Nephron (organoid): Measurements from ENCODE around the gene CLTCL1.

Experiments used
- H3K27ac Mint-ChIP-seq, 3 experiments: 2 replicates each; pipeline ENCODE4 v1.8.0; 2020; ENCODE audit warnings: mixed read lengths in 3 of 3, mild to moderate bottlenecking in 2 of 3, moderate library complexity in 1 of 3
- H3K27me3 Mint-ChIP-seq: 2 replicates; pipeline ENCODE4 v1.8.0; 2021; ENCODE audit warnings: low read depth, mild to moderate bottlenecking, moderate library complexity, mixed read lengths
- H3K36me3 Mint-ChIP-seq: 2 replicates; pipeline ENCODE4 v1.8.0; 2020; ENCODE audit warnings: low read depth, mixed read lengths
- H3K4me1 Mint-ChIP-seq: 2 replicates; pipeline ENCODE4 v1.8.0; 2020; ENCODE audit warnings: mixed read lengths
- H3K4me3 Mint-ChIP-seq, 3 experiments: 2 replicates each; pipeline ENCODE4 v1.8.0; 2020; ENCODE audit warnings: mild to moderate bottlenecking in 3 of 3, mixed read lengths in 3 of 3, moderate library complexity in 2 of 3
- H3K9me3 Mint-ChIP-seq: 2 replicates; pipeline ENCODE4 v1.8.0; 2020; ENCODE audit warnings: mixed read lengths
- CTCF ChIP-seq, 3 experiments: fragments of 200-600 bp; sonication (generic); IDR thresholded peaks; one replicate each; pipeline ENCODE4 v1.5.0; 2021; ENCODE audit warnings: antibody characterized with exemption in 3 of 3; ENCODE audit not compliant: unreplicated experiment in 3 of 3

CLTCL1 gene

GRCh38 chr22:19132693-19133400 is 158.7 kb downstream of the CLTCL1 start:
- H3K27me3 Mint-ChIP-seq, result peaks cover 3% of the 10 kb centered on the region
- H3K4me3 Mint-ChIP-seq, result no peak overlapping the region
- no peaks in the 10 kb centered on the region for H3K4me1 Mint-ChIP-seq
- H3K27ac Mint-ChIP-seq, result no peak overlapping the region
- no peak for TF ChIP-seq CTCF (IDR thresholded peaks at IDR 0.05; ENCODE audit: unreplicated experiment in 3 of 3)
- H3K36me3 Mint-ChIP-seq, result peaks cover 34% of the 10 kb centered on the region
- no peaks in the 10 kb centered on the region for H3K9me3 Mint-ChIP-seq

DNA sequence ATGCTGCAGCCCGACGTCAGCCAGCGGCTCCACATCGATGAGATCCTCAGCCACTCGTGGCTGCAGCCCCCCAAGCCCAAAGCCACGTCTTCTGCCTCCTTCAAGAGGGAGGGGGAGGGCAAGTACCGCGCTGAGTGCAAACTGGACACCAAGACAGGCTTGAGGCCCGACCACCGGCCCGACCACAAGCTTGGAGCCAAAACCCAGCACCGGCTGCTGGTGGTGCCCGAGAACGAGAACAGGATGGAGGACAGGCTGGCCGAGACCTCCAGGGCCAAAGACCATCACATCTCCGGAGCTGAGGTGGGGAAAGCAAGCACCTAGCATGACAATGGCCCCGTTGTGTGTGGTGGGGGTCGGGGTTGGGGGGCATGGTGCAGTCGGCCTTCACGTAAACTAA is 159.4 kb downstream of the CLTCL1 start:
- H3K4me1 Mint-ChIP-seq, result no peaks in the 10 kb centered on the region
- no peak for TF ChIP-seq CTCF (IDR thresholded peaks at IDR 0.05; ENCODE audit: unreplicated experiment in 3 of 3)
- H3K36me3 Mint-ChIP-seq, result peaks cover 32% of the 10 kb centered on the region
- H3K27me3 Mint-ChIP-seq, result peaks cover 3% of the 10 kb centered on the region
- no peak overlapping the region for H3K27ac Mint-ChIP-seq
- no peak overlapping the region for H3K4me3 Mint-ChIP-seq
- H3K9me3 Mint-ChIP-seq, result no peaks in the 10 kb centered on the region

DNA sequence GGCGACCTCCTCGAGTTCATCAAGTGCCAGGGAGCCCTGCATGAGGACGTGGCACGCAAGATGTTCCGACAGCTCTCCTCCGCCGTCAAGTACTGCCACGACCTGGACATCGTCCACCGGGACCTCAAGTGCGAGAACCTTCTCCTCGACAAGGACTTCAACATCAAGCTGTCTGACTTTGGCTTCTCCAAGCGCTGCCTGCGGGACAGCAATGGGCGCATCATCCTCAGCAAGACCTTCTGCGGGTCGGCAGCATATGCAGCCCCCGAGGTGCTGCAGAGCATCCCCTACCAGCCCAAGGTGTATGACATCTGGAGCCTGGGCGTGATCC is 159.9 kb downstream of the CLTCL1 start:
- Mint-ChIP-seq H3K27ac (no peak overlapping the region), H3K9me3 (no peaks in the 10 kb centered on the region), H3K27me3 (peaks cover 3% of the 10 kb centered on the region), H3K4me3 (no peak overlapping the region), H3K4me1 (no peaks in the 10 kb centered on the region), H3K36me3 (peaks cover 27% of the 10 kb centered on the region)
- TF ChIP-seq CTCF (IDR thresholded peaks at IDR 0.05; ENCODE audit: unreplicated experiment in 3 of 3), result no peak

DNA sequence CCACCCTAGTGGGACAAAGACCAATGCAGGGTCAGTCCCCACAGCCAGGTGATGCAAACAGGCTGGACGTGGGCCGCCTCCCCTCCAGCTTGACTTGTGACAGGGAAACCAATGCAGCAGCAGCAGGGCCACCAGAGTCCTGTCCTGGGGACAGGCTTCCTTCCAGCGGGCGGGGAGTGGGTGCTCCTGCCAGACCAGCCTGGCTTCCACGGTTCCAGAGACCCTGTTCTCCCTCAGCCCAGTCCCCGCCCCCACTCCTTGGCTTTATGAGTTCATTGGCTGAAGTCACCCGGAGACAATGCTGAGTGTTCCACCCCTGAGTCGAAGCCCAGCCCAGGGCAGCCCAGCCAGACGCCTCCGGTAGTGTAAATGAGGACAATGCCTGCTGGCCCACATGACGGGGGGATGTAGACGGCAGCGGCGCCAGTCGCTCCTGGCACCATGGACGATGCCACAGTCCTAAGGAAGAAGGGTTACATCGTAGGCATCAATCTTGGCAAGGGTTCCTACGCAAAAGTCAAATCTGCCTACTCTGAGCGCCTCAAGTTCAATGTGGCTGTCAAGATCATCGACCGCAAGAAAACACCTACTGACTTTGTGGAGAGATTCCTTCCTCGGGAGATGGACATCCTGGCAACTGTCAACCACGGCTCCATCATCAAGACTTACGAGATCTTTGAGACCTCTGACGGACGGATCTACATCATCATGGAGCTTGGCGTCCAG is 160.4 kb downstream of the CLTCL1 start, which contains the start of gene TSSK2:
TSS of gene TSSK2 (plus strand) at position 350 of the 726 bp plus-strand sequence. CDS start at position 442, 92 bp downstream.
- H3K9me3 Mint-ChIP-seq, result no peaks in the 10 kb centered on the region
- no peak within 1 kb of the TSS for H3K27ac Mint-ChIP-seq
- TF ChIP-seq CTCF (IDR thresholded peaks at IDR 0.05; ENCODE audit: unreplicated experiment in 3 of 3), result no peak
- H3K36me3 Mint-ChIP-seq, result peaks cover 22% of the 10 kb centered on the region
- peaks cover 3% of the 10 kb centered on the region for H3K27me3 Mint-ChIP-seq
- H3K4me1 Mint-ChIP-seq, result no peaks in the 10 kb centered on the region
- H3K4me3 Mint-ChIP-seq, result no peak within 1 kb of the TSS

DNA sequence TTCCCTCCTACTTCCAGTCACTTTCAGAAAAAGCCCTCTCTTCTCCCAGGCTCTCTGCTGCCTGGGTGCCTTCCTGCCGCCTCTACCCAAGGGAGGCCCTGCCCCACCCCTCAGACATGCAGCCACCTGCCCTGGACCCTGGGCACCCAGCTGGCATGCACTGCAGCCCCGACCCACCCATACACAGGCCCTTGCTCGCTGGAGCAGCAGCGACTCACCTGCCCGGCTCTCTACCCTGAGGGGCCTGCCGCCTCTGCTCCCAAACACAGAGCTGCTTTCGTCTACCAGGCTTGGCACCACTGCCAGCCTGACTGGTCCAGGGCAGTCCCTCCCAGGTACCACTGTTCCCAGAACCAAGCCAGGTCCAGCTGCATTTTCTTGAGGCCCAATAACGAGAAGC is 161.6 kb downstream of the CLTCL1 start:
- Mint-ChIP-seq H3K4me1 (no peaks in the 10 kb centered on the region), H3K27ac (no peak overlapping the region), H3K4me3 (no peak overlapping the region), H3K36me3 (peaks cover 15% of the 10 kb centered on the region), H3K9me3 (no peaks in the 10 kb centered on the region), H3K27me3 (peaks cover 3% of the 10 kb centered on the region)
- TF ChIP-seq CTCF (IDR thresholded peaks at IDR 0.05; ENCODE audit: unreplicated experiment in 3 of 3), result no peak
